ENCODE data around the gene CFAP77.

- TF ChIP-seq POLR2AphosphoS5 (IDR thresholded peaks at IDR 0.05; ENCODE audit: low read depth, low read length): no peak
- no peak for TF ChIP-seq POLR2A (IDR thresholded peaks at IDR 0.05; ENCODE audit: low read depth, low read length)
Measured at GRCh38 chr9:132478353-132479050, 68.5 kb downstream of the CFAP77 start.

All from GM12892 (cell line).